Endodermal cell (in vitro differentiated cells): ENCODE data around the gene RASL10A. TPM values are rescaled to one million over a fixed set of nuclear protein-coding genes. Genes with fewer than 3 reads are reported as not detected.
A peak's percentile ranks its signal among the peaks of the same experiment; 100 is the strongest.

Experiments used
- DNase-seq: peaks from one replicate; pipeline ENCODE4 v3.0.0-alpha.2; 2017
- H3K27ac ChIP-seq: 2 replicates; pipeline ENCODE4 v1.5.1; 2013; ENCODE audit warnings: mild to moderate bottlenecking, low read depth, low read length, moderate library complexity
- H3K27me3 ChIP-seq: 2 replicates; pipeline ENCODE4 v1.6.1; 2013; ENCODE audit warnings: mild to moderate bottlenecking, low read length, moderate library complexity; ENCODE audit not compliant: insufficient read depth, control insufficient read depth, poor library complexity, severe bottlenecking
- H3K36me3 ChIP-seq: 2 replicates; pipeline ENCODE4 v1.7.0; 2013; ENCODE audit warnings: mild to moderate bottlenecking, low read length, moderate library complexity; ENCODE audit not compliant: control insufficient read depth, insufficient read depth
- H3K4me1 ChIP-seq: one replicate; pipeline ENCODE4 v1.7.0; 2013; ENCODE audit warnings: low read length; ENCODE audit not compliant: control insufficient read depth, insufficient read depth
- H3K4me3 ChIP-seq: 2 replicates; pipeline ENCODE4 v1.5.1; 2013; ENCODE audit warnings: mild to moderate bottlenecking, low read length, moderate library complexity
- H3K9ac ChIP-seq: 2 replicates; pipeline ENCODE4 v1.6.1; 2013; ENCODE audit warnings: mild to moderate bottlenecking, low read length, moderate library complexity; ENCODE audit not compliant: poor library complexity, severe bottlenecking; ENCODE audit errors: extremely low read depth
- H3K9me3 ChIP-seq: 2 replicates; pipeline ENCODE4 v1.6.1; 2013; ENCODE audit warnings: mild to moderate bottlenecking, low read length, moderate library complexity; ENCODE audit not compliant: control insufficient read depth
- H3K27ac Mint-ChIP-seq: 2 replicates; pipeline ENCODE4 v1.8.0; 2020; ENCODE audit warnings: mixed read lengths
- H3K27me3 Mint-ChIP-seq: 2 replicates; pipeline ENCODE4 v1.8.0; 2021; ENCODE audit warnings: mild to moderate bottlenecking, mixed read lengths; ENCODE audit not compliant: insufficient read depth
- H3K36me3 Mint-ChIP-seq: 2 replicates; pipeline ENCODE4 v1.8.0; 2020; ENCODE audit warnings: low read depth, mixed read lengths
- H3K4me1 Mint-ChIP-seq: 2 replicates; pipeline ENCODE4 v1.8.0; 2020; ENCODE audit warnings: mixed read lengths
- H3K4me3 Mint-ChIP-seq: 2 replicates; pipeline ENCODE4 v1.8.0; 2020; ENCODE audit warnings: mild to moderate bottlenecking, moderate library complexity, mixed read lengths
- H3K9me3 Mint-ChIP-seq: 2 replicates; pipeline ENCODE4 v1.8.0; 2020; ENCODE audit warnings: mild to moderate bottlenecking, mixed read lengths
- CTCF ChIP-seq: fragments of 200-600 bp; sonication (generic); conservative IDR thresholded peaks from 2 replicates; pipeline ENCODE4 v1.5.0; 2021; ENCODE audit warnings: antibody characterized with exemption, mild to moderate bottlenecking
- WGBS, 2 experiments: methylation state at CpG; one replicate each; pipeline versions ENCODE4 v1.1.5 to v1.1.7; 2013; ENCODE audit warnings: missing lambda C conversion rate in 2 of 2, mixed read lengths in 1 of 2; ENCODE audit not compliant: insufficient coverage in 1 of 2, insufficient read length in 1 of 2; 5-methylcytosine and 5-hydroxymethylcytosine counted together
- total RNA-seq, 2 donors: library from RNA; stranded (reverse); fragmentation: NEBNext Ultra II Directional in 1 of 2; extraction: Animal tissue kit (Norgen Biotek cat#: 25700) in 1 of 2; gene quantifications; 2 replicates in 1 of 2; 3 replicates in 1 of 2; pipeline ENCODE4 v1.2.1, GENCODE V29; 2021

The RASL10A gene
- total RNA-seq, 2 donors from 2014 or later, result 1.3 TPM

GRCh38 chr22:29320546-29320945 is 5.0 kb upstream of the RASL10A start:
- DNase-seq, result no peak

GRCh38 chr22:29319072-29319471 is 3.6 kb upstream of the RASL10A start:
- no peak overlapping the region for H3K4me3 Mint-ChIP-seq

More at GRCh38 chr22:29320546-29320945, 5.0 kb upstream of the RASL10A start:
- H3K9ac ChIP-seq, result no peak overlapping the region
- Mint-ChIP-seq H3K9me3 (no peaks in the 10 kb centered on the region), H3K27me3 (peaks cover 23% of the 10 kb centered on the region), H3K36me3 (no peaks in the 10 kb centered on the region), H3K27ac (no peak overlapping the region), H3K4me1 (no peaks in the 10 kb centered on the region), H3K4me3 (no peak overlapping the region)
- H3K9me3 ChIP-seq, result no peaks in the 10 kb centered on the region
- no peaks in the 10 kb centered on the region for H3K36me3 ChIP-seq
- no peak overlapping the region for H3K4me3 ChIP-seq
- peak; percentile 48 for TF ChIP-seq CTCF
- 83% methylated on average over 1 of the region's 1 CpG; no CpG with 5 or more reads in 1 of the 2 experiments for WGBS, 2 experiments
- no peak overlapping the region for H3K27ac ChIP-seq
- H3K27me3 ChIP-seq, result peaks cover 10% of the 10 kb centered on the region
- no peaks in the 10 kb centered on the region for H3K4me1 ChIP-seq

GRCh38 chr22:29317827-29318454 is 2.4 kb upstream of the RASL10A start:
- Histone ChIP-seq H3K36me3 (no peaks in the 10 kb centered on the region), H3K9ac (no peak overlapping the region), H3K27me3 (peaks cover 35% of the 10 kb centered on the region), H3K27ac (no peak overlapping the region), H3K4me3 (no peak overlapping the region), H3K9me3 (no peaks in the 10 kb centered on the region), H3K4me1 (no peaks in the 10 kb centered on the region)
- H3K27ac Mint-ChIP-seq, result no peak overlapping the region
- WGBS, 2 experiments, result 90 to 96% methylated on average over 14 to 18 of the region's 18 CpGs
- no peak for DNase-seq
- no peak overlapping the region for H3K4me3 Mint-ChIP-seq
- H3K4me1 Mint-ChIP-seq, result peaks cover 9% of the 10 kb centered on the region
- TF ChIP-seq CTCF, result no peak
- peaks cover 43% of the 10 kb centered on the region for H3K27me3 Mint-ChIP-seq
- H3K9me3 Mint-ChIP-seq, result peaks cover 10% of the 10 kb centered on the region
- H3K36me3 Mint-ChIP-seq, result peaks cover 6% of the 10 kb centered on the region

More at GRCh38 chr22:29319072-29319471, 3.6 kb upstream of the RASL10A start:
- H3K36me3 ChIP-seq, result no peaks in the 10 kb centered on the region
- Mint-ChIP-seq H3K36me3 (peaks cover 2% of the 10 kb centered on the region), H3K27ac (no peak overlapping the region), H3K9me3 (peaks cover 2% of the 10 kb centered on the region), H3K27me3 (peaks cover 32% of the 10 kb centered on the region), H3K4me1 (peaks cover 6% of the 10 kb centered on the region)
- no peak overlapping the region for H3K27ac ChIP-seq
- WGBS, 2 experiments, result 68 to 100% methylated on average over 1 to 2 of the region's 2 CpGs
- no peaks in the 10 kb centered on the region for H3K4me1 ChIP-seq
- no peak overlapping the region for H3K4me3 ChIP-seq
- H3K9ac ChIP-seq, result no peak overlapping the region
- TF ChIP-seq CTCF, result no peak
- H3K27me3 ChIP-seq, result peaks cover 23% of the 10 kb centered on the region
- DNase-seq, result no peak
- no peaks in the 10 kb centered on the region for H3K9me3 ChIP-seq
